T follicular helper cell (primary cell): ENCODE results near the gene USP17L15.
"Not testable (repeated sequence)": the region's sequence is repeated elsewhere in the genome, so short reads cannot be mapped to it uniquely, and the experiment has no call there.

ENCODE experiments used
- DNase-seq: peaks from one replicate; pipeline ENCODE4 v3.0.0-alpha.2; 2020; ENCODE audit warnings: low read depth
- total RNA-seq, 2 experiments: gene quantifications; one replicate each; lab custom pipeline; 2026; lab: John Stamatoyannopoulos, UW

USP17L15 gene
- total RNA-seq: 0 reads per million in 2 experiments

GRCh38 chr4:9234085-9234484, at the start of gene USP17L15:
Gene USP17L15 (plus strand): TSS chr4:9234385. CDS start chr4:9234385, 0 bp downstream.
- not testable (repeated sequence) for DNase-seq

- DNase-seq: not testable (repeated sequence)
Measured at GRCh38 chr4:9210357-9210756, 23.8 kb upstream of the USP17L15 start, which contains the start of gene USP17L10. Gene USP17L10 (plus strand): TSS chr4:9210657. CDS start chr4:9210657, 0 bp downstream.

GRCh38 chr4:9214701-9215100, 19.5 kb upstream of the USP17L15 start:
- DNase-seq: not testable (repeated sequence)

GRCh38 chr4:9215105-9215504, 19.1 kb upstream of the USP17L15 start, which contains the start of gene USP17L11:
Gene USP17L11 (plus strand): TSS chr4:9215405. CDS start chr4:9215405, 0 bp downstream.
- DNase-seq: not testable (repeated sequence)

GRCh38 chr4:9219852-9220251, 14.3 kb upstream of the USP17L15 start, which contains the start of gene USP17L12:
Gene USP17L12 (plus strand): TSS chr4:9220152. CDS start chr4:9220152, 0 bp downstream.
- DNase-seq: not testable (repeated sequence)

- DNase-seq: not testable (repeated sequence)
Measured at GRCh38 chr4:9224596-9224995, 9.6 kb upstream of the USP17L15 start, which contains the start of gene USP17L13. Gene USP17L13 (plus strand): TSS chr4:9224896. CDS start chr4:9224896, 0 bp downstream.

GRCh38 chr4:9230249-9230648, 3.9 kb upstream of the USP17L15 start:
- DNase-seq: not testable (repeated sequence)

- not testable (repeated sequence) for DNase-seq
Measured at GRCh38 chr4:9238461-9238860, 4.3 kb downstream of the USP17L15 start.

GRCh38 chr4:9243579-9243978, 9.4 kb downstream of the USP17L15 start, which contains the start of gene USP17L17:
Gene USP17L17 (plus strand): TSS chr4:9243879. CDS start chr4:9243879, 0 bp downstream.
- not testable (repeated sequence) for DNase-seq

- DNase-seq: not testable (repeated sequence)
Measured at GRCh38 chr4:9247953-9248680, 13.9 kb downstream of the USP17L15 start, which contains the start of gene USP17L18. Gene USP17L18 (plus strand): TSS chr4:9248630. CDS start chr4:9248630, 0 bp downstream.

- DNase-seq: not testable (repeated sequence)
Measured at GRCh38 chr4:9253078-9253477, 18.9 kb downstream of the USP17L15 start, which contains the start of gene USP17L19. Gene USP17L19 (plus strand): TSS chr4:9253378. CDS start chr4:9253378, 0 bp downstream.

- DNase-seq: not testable (repeated sequence)
Measured at GRCh38 chr4:9257824-9258223, 23.6 kb downstream of the USP17L15 start, which contains the start of gene USP17L20. Gene USP17L20 (plus strand): TSS chr4:9258124. CDS start chr4:9258124, 0 bp downstream.

- DNase-seq: not testable (repeated sequence)
Measured at GRCh38 chr4:9262572-9262971, 28.4 kb downstream of the USP17L15 start, which contains the start of gene USP17L21. Gene USP17L21 (plus strand): TSS chr4:9262872. CDS start chr4:9262872, 0 bp downstream.

- DNase-seq: not testable (repeated sequence)
Measured at GRCh38 chr4:9267319-9267718, 33.1 kb downstream of the USP17L15 start, which contains the start of gene USP17L22. Gene USP17L22 (plus strand): TSS chr4:9267619. CDS start chr4:9267619, 0 bp downstream.

- not testable (repeated sequence) for DNase-seq
Measured at GRCh38 chr4:9271719-9272118, 37.5 kb downstream of the USP17L15 start.
